HCT116 (cell line): ENCODE results near the gene ATXN1. TPM values are rescaled to one million over a fixed set of nuclear protein-coding genes. Genes with fewer than 3 reads are reported as not detected.

Source experiments
- ATAC-seq: fragments of 200-7000 bp; cut with Tn5 transposase; 2 replicates; pipeline ENCODE4 v1.9.1; 2020; ENCODE audit warnings: mild to moderate bottlenecking, moderate library complexity
- BruUV-seq: library from RNA; stranded (reverse); fragments of 400-500 nt; replicated peaks from 2 replicates; lab custom pipeline; 2021; lab: Mats Ljungman, UMichigan
- CTCF ChIA-PET: fragments of 300-600 bp; sonication (Branson Sonifier 250); formaldehyde crosslinking; loops from one replicate; lab custom pipeline; 2021; ENCODE audit warnings: antibody characterized with exemption; lab: Charles Lee
- POLR2A ChIA-PET: fragments of 300-600, 350-600 bp; sonication (Branson Sonifier 250); formaldehyde crosslinking; loops from one replicate; lab custom pipeline; 2021; ENCODE audit warnings: antibody characterized with exemption; lab: Charles Lee
- RAD21 ChIA-PET, 2 experiments: fragments of 300-600 bp; sonication (Branson Sonifier 250); formaldehyde crosslinking; loops; one replicate each; lab custom pipeline; 2023; ENCODE audit warnings: low total read pairs in 2 of 2; ENCODE audit not compliant: uncharacterized antibody in 2 of 2, unreplicated experiment in 2 of 2, low non-redundant PET in 1 of 2; lab: Charles Lee
- DNase-seq: peaks from one replicate; pipeline ENCODE4 v3.0.0-alpha.2; 2010; ENCODE audit warnings: low read depth, low spot score
- H2AFZ ChIP-seq: fragments of 200-600 bp; shearing (Covaris generic), sonication (generic); 2 replicates; pipeline ENCODE4 v1.6.1; 2017; ENCODE audit warnings: low read depth, mixed run types, mixed read lengths, antibody characterized with exemption, low read length; ENCODE audit not compliant: poor library complexity, severe bottlenecking
- H3K27ac ChIP-seq: 2 replicates; pipeline ENCODE4 v1.5.1; 2012; ENCODE audit warnings: low read depth, low read length
- H3K27me3 ChIP-seq: fragments of 200-600 bp; sonication (generic); 2 replicates; pipeline ENCODE4 v1.6.1; 2016; ENCODE audit warnings: mixed run types, low read length, mixed read lengths; ENCODE audit not compliant: insufficient read depth
- H3K36me3 ChIP-seq, 2 experiments: fragments of 200-500 bp in 1 of 2; fragments of 200-600 bp in 1 of 2; sonication (Bioruptor generic) in 1 of 2; sonication (generic) in 1 of 2; 2 replicates each; pipeline versions ENCODE4 v1.5.1 to v1.6.1; 2014 to 2016; ENCODE audit warnings: low read length in 2 of 2, inconsistent platforms in 1 of 2, mixed read lengths in 1 of 2, mixed run types in 1 of 2; ENCODE audit not compliant: insufficient read depth in 2 of 2, control insufficient read depth in 1 of 2
- H3K4me1 ChIP-seq, 2 experiments: fragments of 200-600 bp in 1 of 2; sonication (generic) in 1 of 2; 2 replicates each; pipeline versions ENCODE4 v1.5.1 to v1.6.1; 2012 to 2017; ENCODE audit warnings: low read length in 2 of 2, inconsistent platforms in 1 of 2, mild to moderate bottlenecking in 1 of 2, mixed read lengths in 1 of 2, mixed run types in 1 of 2, moderate library complexity in 1 of 2; ENCODE audit not compliant: insufficient read depth in 2 of 2, control insufficient read depth in 1 of 2
- H3K4me2 ChIP-seq: fragments of 200-600 bp; sonication (generic); 2 replicates; pipeline ENCODE4 v1.6.1; 2017; ENCODE audit warnings: mixed run types, low read length, mixed read lengths
- H3K4me3 ChIP-seq, 2 experiments: fragments of 200-600 bp in 1 of 2; sonication (generic) in 1 of 2; replicated peaks in 1 of 2; 2 replicates each; pipeline ENCODE4 v1.5.1; 2011 to 2016; ENCODE audit warnings: low read length in 2 of 2, control low read depth in 1 of 2, low read depth in 1 of 2, mild to moderate bottlenecking in 1 of 2, mixed read lengths in 1 of 2, mixed run types in 1 of 2
- H3K79me2 ChIP-seq: fragments of 200-600 bp; sonication (generic); 2 replicates; pipeline ENCODE4 v1.6.1; 2017; ENCODE audit warnings: mild to moderate bottlenecking, mixed run types, low read length, moderate library complexity, mixed read lengths; ENCODE audit not compliant: insufficient read depth
- H3K9ac ChIP-seq: fragments of 200-600 bp; sonication (generic); 2 replicates; pipeline ENCODE4 v1.6.1; 2016; ENCODE audit warnings: low read length, mixed read lengths
- H3K9me2 ChIP-seq: fragments of 200-600 bp; sonication (generic), shearing (Covaris generic); 2 replicates; pipeline ENCODE4 v1.6.1; 2017; ENCODE audit warnings: mixed run types, mild to moderate bottlenecking, moderate library complexity; ENCODE audit not compliant: insufficient read depth
- H3K9me3 ChIP-seq, 2 experiments: fragments of 200-500 bp in 1 of 2; fragments of 200-600 bp in 1 of 2; sonication (Bioruptor generic) in 1 of 2; sonication (generic) in 1 of 2; 2 replicates each; pipeline ENCODE4 v1.6.1; 2014 to 2017; ENCODE audit warnings: low read length in 2 of 2, mixed read lengths in 2 of 2, inconsistent platforms in 1 of 2, low read depth in 1 of 2, mild to moderate bottlenecking in 1 of 2, mixed run types in 1 of 2, moderate library complexity in 1 of 2; ENCODE audit not compliant: control insufficient read depth in 1 of 2, insufficient read depth in 1 of 2
- H4K20me1 ChIP-seq: fragments of 200-600 bp; sonication (generic), shearing (Covaris generic); 2 replicates; pipeline ENCODE4 v1.6.1; 2017; ENCODE audit warnings: mixed run types, mild to moderate bottlenecking, moderate library complexity; ENCODE audit not compliant: insufficient read depth
- CBX3 ChIP-seq: IDR thresholded peaks from 2 replicates; pipeline ENCODE4 v1.6.1; 2012; ENCODE audit warnings: low read depth
- EGR1 ChIP-seq: IDR thresholded peaks from 2 replicates; pipeline ENCODE4 v1.6.1; 2012; ENCODE audit warnings: low read depth
- EZH2 ChIP-seq: fragments of 200-600 bp; sonication (generic); IDR thresholded peaks from 2 replicates; pipeline ENCODE4 v1.6.1; 2017; ENCODE audit warnings: antibody characterized with exemption, mixed run types
- FOSL1 ChIP-seq: IDR thresholded peaks from 2 replicates; pipeline ENCODE4 v1.6.1; 2012; ENCODE audit warnings: low read depth
- JUND ChIP-seq: IDR thresholded peaks from 2 replicates; pipeline ENCODE4 v1.6.1; 2012
- POLR2A ChIP-seq: IDR thresholded peaks from 2 replicates; pipeline ENCODE4 v1.7.0; 2011; ENCODE audit warnings: borderline replicate concordance; ENCODE audit not compliant: insufficient read depth, insufficient read length; ENCODE audit errors: extremely low read depth
- POLR2AphosphoS5 ChIP-seq: IDR thresholded peaks from 2 replicates; pipeline ENCODE4 v1.6.1; 2011; ENCODE audit warnings: mild to moderate bottlenecking, low read depth, low read length, moderate library complexity
- RAD21 ChIP-seq: IDR thresholded peaks from 2 replicates; pipeline ENCODE4 v1.6.1; 2012; ENCODE audit warnings: low read depth, mild to moderate bottlenecking
- SIN3A ChIP-seq: IDR thresholded peaks from 2 replicates; pipeline ENCODE4 v1.6.1; 2012; ENCODE audit warnings: low read depth
- SP1 ChIP-seq: IDR thresholded peaks from 2 replicates; pipeline ENCODE4 v1.6.1; 2012; ENCODE audit warnings: low read depth
- SRF ChIP-seq: IDR thresholded peaks from 2 replicates; pipeline ENCODE4 v1.6.1; 2012; ENCODE audit warnings: low read depth
- TCF7L2 ChIP-seq: IDR thresholded peaks from 2 replicates; pipeline ENCODE4 v1.7.0; 2011; ENCODE audit warnings: borderline replicate concordance, inconsistent platforms; ENCODE audit not compliant: insufficient read depth, insufficient read length; ENCODE audit errors: extremely low read depth
- YY1 ChIP-seq: IDR thresholded peaks from 2 replicates; pipeline ENCODE4 v1.6.1; 2011; ENCODE audit warnings: low read length, low read depth, moderate library complexity, mild to moderate bottlenecking; ENCODE audit not compliant: insufficient replicate concordance; ENCODE audit errors: extremely low read depth
- ZFX ChIP-seq: fragments of 450-650 bp; IDR thresholded peaks from 2 replicates; pipeline ENCODE4 v1.6.1; 2017
- ZNF274 ChIP-seq: fragments of 200-500 bp; sonication (Bioruptor generic); IDR thresholded peaks from 2 replicates; pipeline ENCODE4 v1.6.1; 2014; ENCODE audit warnings: mild to moderate bottlenecking, low read depth, low read length, inconsistent platforms
- intact Hi-C: fragments of 100-400 bp; cut with micrococcal nuclease; formaldehyde crosslinking; loops from 2 replicates; pipeline ENCODE4 v1.10.0; 2022
- total RNA-seq: library from RNA; stranded (reverse); gene quantifications from one replicate; pipeline ENCODE4 v1.2.1, GENCODE V29; 2021; ENCODE audit not compliant: unreplicated experiment
- TF ChIP-seq, protein P1 (sequence below): IDR thresholded peaks from 2 replicates; pipeline ENCODE4 v1.6.1; 2012; ENCODE audit warnings: low read depth
- TF ChIP-seq, protein P2 (sequence below): IDR thresholded peaks from 2 replicates; pipeline ENCODE4 v1.6.1; 2012
- TF ChIP-seq, protein P3 (sequence below): IDR thresholded peaks from 2 replicates; pipeline ENCODE4 v1.6.1; 2011; ENCODE audit warnings: mild to moderate bottlenecking, low read length, moderate library complexity; ENCODE audit not compliant: insufficient replicate concordance; ENCODE audit errors: extremely low read depth
- TF ChIP-seq, protein P4 (sequence below): IDR thresholded peaks from 2 replicates; pipeline ENCODE4 v1.6.1; 2012

The ATXN1 gene
- total RNA-seq, 1 experiment from 2014 or later, result 21.0 TPM

DNA sequence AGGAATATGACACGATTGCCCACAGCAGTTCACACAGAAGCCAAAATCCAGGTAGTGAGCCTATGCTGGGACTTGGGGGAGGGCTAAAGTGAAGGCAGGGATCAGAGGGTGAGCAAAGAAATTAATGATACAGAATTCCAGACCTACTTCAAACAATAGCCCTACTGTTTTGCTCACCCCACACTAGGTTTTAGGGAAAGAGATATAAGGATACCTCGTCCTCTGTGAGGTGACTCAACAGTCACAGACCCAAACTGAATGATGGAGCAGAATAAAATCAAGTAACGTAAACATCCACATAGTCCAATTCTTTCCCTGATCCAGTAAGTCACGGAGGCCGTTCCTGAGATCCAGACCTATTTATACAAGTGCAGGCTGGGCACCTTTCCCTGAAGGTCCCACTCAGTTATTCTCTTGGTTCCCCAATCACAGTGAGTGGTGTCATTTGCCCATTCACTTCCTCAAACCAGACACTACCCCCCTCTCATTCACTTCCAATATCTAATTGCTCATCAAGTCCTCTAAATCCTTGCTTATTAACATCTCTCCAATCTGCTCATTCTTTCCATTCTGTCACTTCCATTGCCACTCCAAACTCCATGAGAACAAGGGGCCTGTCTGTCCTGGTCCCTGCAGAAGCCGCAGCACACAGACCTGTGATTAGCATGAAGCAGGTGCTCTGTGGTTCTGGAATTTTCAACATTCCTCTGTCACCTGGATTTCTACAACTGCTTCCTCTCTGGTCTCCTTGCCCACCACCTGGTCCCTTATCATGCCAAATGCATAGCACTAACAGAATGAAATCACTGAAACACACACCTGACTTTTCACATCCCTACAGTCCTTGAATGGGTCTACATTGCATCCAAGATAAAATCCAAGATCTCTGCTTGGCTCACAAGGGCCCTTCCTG lies 55.9 kb downstream of the ATXN1 start:
- H2AFZ ChIP-seq, result no peak overlapping the region
- CTCF ChIA-PET, result no interaction called here
- no peaks in the 10 kb centered on the region for H4K20me1 ChIP-seq
- ATAC-seq, result peak; percentile 38; the same call in 1 of the 2 replicates
- no peak overlapping the region for H3K4me3 ChIP-seq
- RAD21 ChIA-PET, result no interaction called here
- H3K4me2 ChIP-seq, result no peak overlapping the region
- no peak overlapping the region for H3K9ac ChIP-seq
- BruUV-seq, result no TSS peak
- H3K27me3 ChIP-seq, result no peaks in the 10 kb centered on the region
- intact Hi-C loops, result no loop called here
- no peaks in the 10 kb centered on the region for H3K9me2 ChIP-seq
- no peak for DNase-seq
- H3K4me1 ChIP-seq, result peaks cover 0 to 19% of the 10 kb centered on the region in 2 experiments; a peak in 2 of 4 replicates
- H3K27ac ChIP-seq, result no peak overlapping the region
- H3K9me3 ChIP-seq, result no peaks in the 10 kb centered on the region
- no peaks in the 10 kb centered on the region for H3K36me3 ChIP-seq
- no peaks in the 10 kb centered on the region; the same call in 1 of the 2 replicates for H3K79me2 ChIP-seq
- POLR2A ChIA-PET, result no interaction called here
- TF ChIP-seq SRF (no peak), ZNF274 (no peak), ZFX (no peak), EZH2 (no peak), POLR2A (no peak), JUND (no peak), FOSL1 (no peak), CBX3 (no peak), EGR1 (no peak), YY1 (no peak), SP1 (no peak), POLR2AphosphoS5 (no peak), SIN3A (no peak), RAD21 (no peak), TCF7L2 (no peak)
- TF ChIP-seq, protein P1, sequence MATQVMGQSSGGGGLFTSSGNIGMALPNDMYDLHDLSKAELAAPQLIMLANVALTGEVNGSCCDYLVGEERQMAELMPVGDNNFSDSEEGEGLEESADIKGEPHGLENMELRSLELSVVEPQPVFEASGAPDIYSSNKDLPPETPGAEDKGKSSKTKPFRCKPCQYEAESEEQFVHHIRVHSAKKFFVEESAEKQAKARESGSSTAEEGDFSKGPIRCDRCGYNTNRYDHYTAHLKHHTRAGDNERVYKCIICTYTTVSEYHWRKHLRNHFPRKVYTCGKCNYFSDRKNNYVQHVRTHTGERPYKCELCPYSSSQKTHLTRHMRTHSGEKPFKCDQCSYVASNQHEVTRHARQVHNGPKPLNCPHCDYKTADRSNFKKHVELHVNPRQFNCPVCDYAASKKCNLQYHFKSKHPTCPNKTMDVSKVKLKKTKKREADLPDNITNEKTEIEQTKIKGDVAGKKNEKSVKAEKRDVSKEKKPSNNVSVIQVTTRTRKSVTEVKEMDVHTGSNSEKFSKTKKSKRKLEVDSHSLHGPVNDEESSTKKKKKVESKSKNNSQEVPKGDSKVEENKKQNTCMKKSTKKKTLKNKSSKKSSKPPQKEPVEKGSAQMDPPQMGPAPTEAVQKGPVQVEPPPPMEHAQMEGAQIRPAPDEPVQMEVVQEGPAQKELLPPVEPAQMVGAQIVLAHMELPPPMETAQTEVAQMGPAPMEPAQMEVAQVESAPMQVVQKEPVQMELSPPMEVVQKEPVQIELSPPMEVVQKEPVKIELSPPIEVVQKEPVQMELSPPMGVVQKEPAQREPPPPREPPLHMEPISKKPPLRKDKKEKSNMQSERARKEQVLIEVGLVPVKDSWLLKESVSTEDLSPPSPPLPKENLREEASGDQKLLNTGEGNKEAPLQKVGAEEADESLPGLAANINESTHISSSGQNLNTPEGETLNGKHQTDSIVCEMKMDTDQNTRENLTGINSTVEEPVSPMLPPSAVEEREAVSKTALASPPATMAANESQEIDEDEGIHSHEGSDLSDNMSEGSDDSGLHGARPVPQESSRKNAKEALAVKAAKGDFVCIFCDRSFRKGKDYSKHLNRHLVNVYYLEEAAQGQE, result no peak
- TF ChIP-seq, protein P2, sequence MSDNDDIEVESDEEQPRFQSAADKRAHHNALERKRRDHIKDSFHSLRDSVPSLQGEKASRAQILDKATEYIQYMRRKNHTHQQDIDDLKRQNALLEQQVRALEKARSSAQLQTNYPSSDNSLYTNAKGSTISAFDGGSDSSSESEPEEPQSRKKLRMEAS, result no peak
- TF ChIP-seq, protein P3, sequence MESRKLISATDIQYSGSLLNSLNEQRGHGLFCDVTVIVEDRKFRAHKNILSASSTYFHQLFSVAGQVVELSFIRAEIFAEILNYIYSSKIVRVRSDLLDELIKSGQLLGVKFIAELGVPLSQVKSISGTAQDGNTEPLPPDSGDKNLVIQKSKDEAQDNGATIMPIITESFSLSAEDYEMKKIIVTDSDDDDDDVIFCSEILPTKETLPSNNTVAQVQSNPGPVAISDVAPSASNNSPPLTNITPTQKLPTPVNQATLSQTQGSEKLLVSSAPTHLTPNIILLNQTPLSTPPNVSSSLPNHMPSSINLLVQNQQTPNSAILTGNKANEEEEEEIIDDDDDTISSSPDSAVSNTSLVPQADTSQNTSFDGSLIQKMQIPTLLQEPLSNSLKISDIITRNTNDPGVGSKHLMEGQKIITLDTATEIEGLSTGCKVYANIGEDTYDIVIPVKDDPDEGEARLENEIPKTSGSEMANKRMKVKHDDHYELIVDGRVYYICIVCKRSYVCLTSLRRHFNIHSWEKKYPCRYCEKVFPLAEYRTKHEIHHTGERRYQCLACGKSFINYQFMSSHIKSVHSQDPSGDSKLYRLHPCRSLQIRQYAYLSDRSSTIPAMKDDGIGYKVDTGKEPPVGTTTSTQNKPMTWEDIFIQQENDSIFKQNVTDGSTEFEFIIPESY, result no peak
- TF ChIP-seq, protein P4, sequence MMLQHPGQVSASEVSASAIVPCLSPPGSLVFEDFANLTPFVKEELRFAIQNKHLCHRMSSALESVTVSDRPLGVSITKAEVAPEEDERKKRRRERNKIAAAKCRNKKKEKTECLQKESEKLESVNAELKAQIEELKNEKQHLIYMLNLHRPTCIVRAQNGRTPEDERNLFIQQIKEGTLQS, result no peak
